Measurements from ENCODE around the gene CRMP1. TPM values are rescaled to one million over a fixed set of nuclear protein-coding genes. Genes with fewer than 3 reads are reported as not detected.
A peak's percentile ranks its signal among the peaks of the same experiment; 100 is the strongest.
"Not testable (repeated sequence)": the region's sequence is repeated elsewhere in the genome, so short reads cannot be mapped to it uniquely, and the experiment has no call there.

The CRMP1 gene
- total and polyA plus RNA-seq, 8 donors: 1.2 to 21.4 (median 2.1) TPM; not detected in 1

DNA sequence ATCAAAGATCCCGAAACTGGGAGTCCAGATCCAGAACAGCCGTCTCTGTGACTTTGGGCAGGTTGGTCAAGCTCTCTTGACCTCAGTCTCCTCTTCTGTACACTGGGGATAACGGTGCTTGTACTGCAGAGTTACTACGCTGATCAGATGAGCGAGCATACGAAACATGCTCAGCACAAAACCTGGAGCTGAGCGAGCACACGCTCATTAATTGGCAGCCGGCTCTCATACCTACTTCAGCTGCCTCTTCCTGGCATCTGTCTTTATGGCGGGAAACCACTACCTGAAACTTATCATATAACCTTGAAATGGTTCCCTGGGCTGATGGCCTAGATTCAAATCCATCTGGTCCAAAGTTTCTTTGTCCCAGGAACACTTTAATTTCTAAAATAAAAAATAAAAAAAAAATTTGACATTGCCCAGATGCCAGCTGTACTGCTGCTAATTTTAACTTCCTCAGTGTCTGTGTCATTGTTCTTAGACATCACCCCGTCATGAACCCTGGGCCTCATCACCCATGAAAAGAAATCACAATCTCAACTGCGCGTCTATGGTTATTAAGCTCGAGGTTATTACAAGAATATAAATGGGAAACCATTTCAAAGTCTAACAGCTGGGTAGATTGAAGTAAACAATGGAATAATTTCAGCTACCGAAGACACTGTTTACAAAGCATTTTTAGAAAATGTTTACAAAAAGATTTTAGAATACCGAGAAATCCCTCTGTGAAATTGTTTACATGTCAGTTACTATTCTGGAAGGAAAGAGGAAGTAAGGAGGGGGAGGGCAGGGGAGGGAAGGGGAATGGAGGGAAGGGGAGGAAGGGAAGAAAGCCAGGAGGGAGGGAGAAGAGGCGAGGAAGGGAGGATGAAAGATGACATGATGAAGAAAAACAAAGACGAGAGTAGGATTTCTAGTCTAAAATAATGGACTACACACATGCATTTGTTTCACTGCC, 49.0 kb downstream of the CRMP1 start:
- 61 to 71% (median 71%) methylated on average over 18 of the region's 18 CpGs for WGBS, 5 donors
- intact Hi-C loops (cut with DNase I; ENCODE audit: low total_unique reads): no loop called here
- peaks cover 0 to 34% (median 19%) of the 10 kb centered on the region in 4 donors for H3K4me1 ChIP-seq
- H3K9me3 ChIP-seq: no peaks in the 10 kb centered on the region
- peak overlapping the region in 3 of 5 donors; percentile 6 to 62 (median 43) for H3K27ac ChIP-seq
- H3K27me3 ChIP-seq: no peaks in the 10 kb centered on the region
- no peak for TF ChIP-seq POLR2A (IDR thresholded peaks at IDR 0.05)
- H3K4me3 ChIP-seq: no peak overlapping the region
- H3K36me3 ChIP-seq: no peaks in the 10 kb centered on the region
- DNase-seq: peak in 1 of 2 donors; percentile 53

- H3K9me3 ChIP-seq: no peaks in the 10 kb centered on the region
- H3K4me3 ChIP-seq: no peak overlapping the region
- no peaks in the 10 kb centered on the region for H3K27me3 ChIP-seq
- H3K27ac ChIP-seq: no peak overlapping the region
- no peak for TF ChIP-seq POLR2AphosphoS5 (IDR thresholded peaks at IDR 0.05)
- TF ChIP-seq, protein P1, sequence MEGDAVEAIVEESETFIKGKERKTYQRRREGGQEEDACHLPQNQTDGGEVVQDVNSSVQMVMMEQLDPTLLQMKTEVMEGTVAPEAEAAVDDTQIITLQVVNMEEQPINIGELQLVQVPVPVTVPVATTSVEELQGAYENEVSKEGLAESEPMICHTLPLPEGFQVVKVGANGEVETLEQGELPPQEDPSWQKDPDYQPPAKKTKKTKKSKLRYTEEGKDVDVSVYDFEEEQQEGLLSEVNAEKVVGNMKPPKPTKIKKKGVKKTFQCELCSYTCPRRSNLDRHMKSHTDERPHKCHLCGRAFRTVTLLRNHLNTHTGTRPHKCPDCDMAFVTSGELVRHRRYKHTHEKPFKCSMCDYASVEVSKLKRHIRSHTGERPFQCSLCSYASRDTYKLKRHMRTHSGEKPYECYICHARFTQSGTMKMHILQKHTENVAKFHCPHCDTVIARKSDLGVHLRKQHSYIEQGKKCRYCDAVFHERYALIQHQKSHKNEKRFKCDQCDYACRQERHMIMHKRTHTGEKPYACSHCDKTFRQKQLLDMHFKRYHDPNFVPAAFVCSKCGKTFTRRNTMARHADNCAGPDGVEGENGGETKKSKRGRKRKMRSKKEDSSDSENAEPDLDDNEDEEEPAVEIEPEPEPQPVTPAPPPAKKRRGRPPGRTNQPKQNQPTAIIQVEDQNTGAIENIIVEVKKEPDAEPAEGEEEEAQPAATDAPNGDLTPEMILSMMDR (IDR thresholded peaks at IDR 0.05): no peak
- no peak for TF ChIP-seq POLR2A (IDR thresholded peaks at IDR 0.05)
- TF ChIP-seq EP300 (IDR thresholded peaks at IDR 0.05): no peak
- peaks cover 0 to 34% (median 19%) of the 10 kb centered on the region in 4 donors for H3K4me1 ChIP-seq
- no peak for DNase-seq
- intact Hi-C loops (cut with DNase I; ENCODE audit: low total_unique reads): no loop called here
- 84 to 95% (median 89%) methylated on average over 4 of the region's 4 CpGs for whole genome bisulfite sequencing, 5 donors
- no peaks in the 10 kb centered on the region for H3K36me3 ChIP-seq
These were observed 50.4 kb downstream of the CRMP1 start for GRCh38 chr4:5842456-5842855.

GRCh38 chr4:5839751-5840674, 52.9 kb downstream of the CRMP1 start:
- peak overlapping the region in 4 of 5 donors; percentile 25 to 69 (median 62) for H3K27ac ChIP-seq
- peak in 1 of 2 donors; percentile 89 for DNase-seq
- no peaks in the 10 kb centered on the region for H3K9me3 ChIP-seq
- H3K27me3 ChIP-seq: no peaks in the 10 kb centered on the region
- peaks cover 0 to 29% (median 17%) of the 10 kb centered on the region in 4 donors for H3K4me1 ChIP-seq
- H3K4me3 ChIP-seq: peak overlapping the region in 1 of 4 donors; percentile 6
- intact Hi-C loops (cut with DNase I; ENCODE audit: low total_unique reads): no loop called here
- no peak for TF ChIP-seq EP300 (IDR thresholded peaks at IDR 0.05)
- no peak for TF ChIP-seq POLR2A (IDR thresholded peaks at IDR 0.05)
- TF ChIP-seq POLR2AphosphoS5 (IDR thresholded peaks at IDR 0.05): peak; percentile 14 to 64 (median 22)
- H3K36me3 ChIP-seq: no peaks in the 10 kb centered on the region
- WGBS, 5 donors: 56 to 73% (median 70%) methylated on average over 27 to 30 of the region's 30 CpGs

DNA sequence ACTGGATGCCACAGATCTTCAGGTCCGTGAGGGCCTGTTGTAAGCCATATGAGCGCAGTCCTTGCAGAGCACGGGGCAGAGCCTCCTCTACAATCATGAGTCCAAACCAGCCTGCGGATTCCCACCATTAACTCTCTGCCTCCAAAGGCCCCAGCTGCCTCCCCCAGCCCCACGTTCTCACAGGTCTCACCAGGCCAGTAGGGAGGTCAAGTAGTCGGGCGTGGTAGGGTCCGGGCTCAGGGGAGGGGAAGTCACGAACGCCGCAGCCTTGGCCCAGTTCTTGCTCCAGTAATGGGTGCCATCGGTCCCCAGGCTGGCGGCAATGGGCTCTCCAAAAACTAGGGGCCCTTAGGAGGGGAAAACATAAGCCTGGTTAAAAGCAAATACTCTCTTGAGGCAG, 53.6 kb downstream of the CRMP1 start:
- Histone ChIP-seq H3K4me3 (no peak overlapping the region), H3K27ac (peak overlapping the region in 4 of 5 donors; percentile 25 to 69 (median 62)), H3K36me3 (no peaks in the 10 kb centered on the region), H3K27me3 (no peaks in the 10 kb centered on the region), H3K4me1 (peaks cover 0 to 22% (median 14%) of the 10 kb centered on the region in 4 donors), H3K9me3 (no peaks in the 10 kb centered on the region)
- WGBS, 5 donors: 84 to 90% (median 85%) methylated on average over 13 of the region's 13 CpGs
- DNase-seq: no peak
- intact Hi-C loops (cut with DNase I; ENCODE audit: low total_unique reads): no loop called here
- TF ChIP-seq POLR2AphosphoS5 (IDR thresholded peaks at IDR 0.05) (no peak), EP300 (IDR thresholded peaks at IDR 0.05) (no peak), POLR2A (IDR thresholded peaks at IDR 0.05) (no peak)
- TF ChIP-seq, protein P1 (IDR thresholded peaks at IDR 0.05): no peak

- peaks cover 0 to 11% (median 5%) of the 10 kb centered on the region in 4 donors for H3K4me1 ChIP-seq
- WGBS, 5 donors: 86 to 97% (median 90%) methylated on average over 6 of the region's 6 CpGs
- H3K9me3 ChIP-seq; H3K27me3 ChIP-seq; DNase-seq; H3K36me3 ChIP-seq; H3K4me3 ChIP-seq; H3K27ac ChIP-seq; intact Hi-C loops (cut with DNase I; ENCODE audit: low total_unique reads): not testable (repeated sequence)
These were observed 55.4 kb downstream of the CRMP1 start for GRCh38 chr4:5837483-5837882.

Data from stomach (tissue), 9 donors.